KMS-11 (cell line): ENCODE results near the gene LRIF1.

Source experiments
- H2AFZ ChIP-seq: fragments of 200-600 bp; sonication (generic); 2 replicates; pipeline ENCODE4 v1.6.1; 2016; ENCODE audit warnings: antibody characterized with exemption, mixed run types, low read depth
- H3K27ac ChIP-seq: fragments of 200-600 bp; sonication (generic); 2 replicates; pipeline ENCODE4 v1.6.1; 2016; ENCODE audit warnings: mild to moderate bottlenecking, mixed run types
- H3K27me3 ChIP-seq: fragments of 200-600 bp; sonication (generic); 2 replicates; pipeline ENCODE4 v1.6.1; 2017; ENCODE audit warnings: mild to moderate bottlenecking, low read depth, mixed run types, moderate library complexity; ENCODE audit not compliant: insufficient read depth
- H3K36me3 ChIP-seq: fragments of 200-600 bp; sonication (generic); 2 replicates; pipeline ENCODE4 v1.6.1; 2017; ENCODE audit warnings: mild to moderate bottlenecking, mixed run types; ENCODE audit not compliant: insufficient read depth
- H3K4me1 ChIP-seq: fragments of 200-600 bp; sonication (generic); 2 replicates; pipeline ENCODE4 v1.6.1; 2016; ENCODE audit warnings: mild to moderate bottlenecking, low read depth, mixed run types; ENCODE audit not compliant: poor library complexity, severe bottlenecking
- H3K4me2 ChIP-seq: fragments of 200-600 bp; sonication (generic); 2 replicates; pipeline ENCODE4 v1.7.0; 2016; ENCODE audit warnings: mild to moderate bottlenecking, mixed run types
- H3K4me3 ChIP-seq: fragments of 200-600 bp; sonication (generic); IDR thresholded peaks from 2 replicates; pipeline ENCODE4 v1.6.1; 2017; ENCODE audit warnings: low read depth, low read length, mixed read lengths; ENCODE audit not compliant: insufficient read depth
- H3K79me2 ChIP-seq: fragments of 200-600 bp; sonication (generic); 2 replicates; pipeline ENCODE4 v1.6.1; 2016; ENCODE audit warnings: low read depth, mixed run types; ENCODE audit not compliant: insufficient read depth
- H3K9ac ChIP-seq: fragments of 200-600 bp; sonication (generic); 2 replicates; pipeline ENCODE4 v1.6.1; 2016; ENCODE audit warnings: mild to moderate bottlenecking, mixed run types
- H4K20me1 ChIP-seq: fragments of 200-600 bp; sonication (generic); 2 replicates; pipeline ENCODE4 v1.6.1; 2016; ENCODE audit warnings: mild to moderate bottlenecking, mixed run types; ENCODE audit not compliant: insufficient read depth
- TF ChIP-seq, protein P1 (sequence below): fragments of 200-600 bp; sonication (generic); conservative IDR thresholded peaks from 2 replicates; pipeline ENCODE4 v1.6.1; 2017; ENCODE audit warnings: low read depth, mild to moderate bottlenecking, antibody characterized with exemption, low read length, moderate library complexity, mixed read lengths

The LRIF1 gene

DNA sequence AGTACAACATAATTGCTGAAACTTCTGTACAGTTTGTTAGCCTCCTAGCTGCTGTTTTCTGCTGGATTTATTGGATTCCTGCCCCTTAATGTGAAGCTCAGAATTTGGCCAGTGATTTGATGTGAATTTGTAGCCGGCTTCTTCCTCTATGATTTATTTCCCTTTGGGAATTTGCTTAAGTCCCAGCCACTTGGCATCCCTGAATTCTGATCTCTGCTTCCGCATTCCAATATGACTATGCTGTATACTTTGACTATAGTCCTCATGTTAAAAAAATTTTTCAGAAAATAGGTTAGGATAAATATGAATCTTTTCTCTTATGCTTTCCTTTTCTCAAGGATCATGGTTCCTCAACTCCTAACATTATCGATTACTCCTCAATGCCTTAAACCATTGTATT is 12.4 kb upstream of the LRIF1 start:
- no peaks in the 10 kb centered on the region for H3K36me3 ChIP-seq
- H2AFZ ChIP-seq: no peak overlapping the region
- H3K27me3 ChIP-seq: no peaks in the 10 kb centered on the region
- H3K79me2 ChIP-seq: no peaks in the 10 kb centered on the region
- no peak overlapping the region for H3K4me3 ChIP-seq
- no peak overlapping the region for H3K9ac ChIP-seq
- no peak overlapping the region for H3K4me2 ChIP-seq
- H3K4me1 ChIP-seq: no peaks in the 10 kb centered on the region
- no peaks in the 10 kb centered on the region for H4K20me1 ChIP-seq
- TF ChIP-seq, protein P1, sequence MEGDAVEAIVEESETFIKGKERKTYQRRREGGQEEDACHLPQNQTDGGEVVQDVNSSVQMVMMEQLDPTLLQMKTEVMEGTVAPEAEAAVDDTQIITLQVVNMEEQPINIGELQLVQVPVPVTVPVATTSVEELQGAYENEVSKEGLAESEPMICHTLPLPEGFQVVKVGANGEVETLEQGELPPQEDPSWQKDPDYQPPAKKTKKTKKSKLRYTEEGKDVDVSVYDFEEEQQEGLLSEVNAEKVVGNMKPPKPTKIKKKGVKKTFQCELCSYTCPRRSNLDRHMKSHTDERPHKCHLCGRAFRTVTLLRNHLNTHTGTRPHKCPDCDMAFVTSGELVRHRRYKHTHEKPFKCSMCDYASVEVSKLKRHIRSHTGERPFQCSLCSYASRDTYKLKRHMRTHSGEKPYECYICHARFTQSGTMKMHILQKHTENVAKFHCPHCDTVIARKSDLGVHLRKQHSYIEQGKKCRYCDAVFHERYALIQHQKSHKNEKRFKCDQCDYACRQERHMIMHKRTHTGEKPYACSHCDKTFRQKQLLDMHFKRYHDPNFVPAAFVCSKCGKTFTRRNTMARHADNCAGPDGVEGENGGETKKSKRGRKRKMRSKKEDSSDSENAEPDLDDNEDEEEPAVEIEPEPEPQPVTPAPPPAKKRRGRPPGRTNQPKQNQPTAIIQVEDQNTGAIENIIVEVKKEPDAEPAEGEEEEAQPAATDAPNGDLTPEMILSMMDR: no peak
- H3K27ac ChIP-seq: no peak overlapping the region

DNA sequence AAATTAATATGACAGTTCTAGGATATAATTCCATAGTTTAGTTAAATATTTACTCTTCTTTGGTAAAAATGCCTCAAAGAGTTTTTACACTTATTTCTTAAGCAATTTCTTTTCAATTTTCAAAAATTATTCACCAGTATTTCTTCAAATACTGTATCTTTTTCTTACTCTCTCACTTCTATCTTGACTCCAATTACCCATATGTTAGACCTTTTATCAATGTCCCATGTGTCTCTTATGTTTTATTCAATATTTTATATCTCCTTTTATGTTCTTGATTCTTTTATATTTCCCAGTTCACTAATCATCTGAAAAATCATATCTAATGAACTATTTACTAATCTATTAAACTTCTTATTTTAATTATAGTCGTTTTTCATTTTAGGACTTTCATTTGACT is 11.5 kb upstream of the LRIF1 start:
- no peaks in the 10 kb centered on the region for H3K27me3 ChIP-seq
- H3K79me2 ChIP-seq: no peaks in the 10 kb centered on the region
- no peaks in the 10 kb centered on the region for H3K4me1 ChIP-seq
- H3K4me2 ChIP-seq: no peak overlapping the region
- no peak overlapping the region for H3K27ac ChIP-seq
- no peaks in the 10 kb centered on the region for H3K36me3 ChIP-seq
- no peak overlapping the region for H3K4me3 ChIP-seq
- H2AFZ ChIP-seq: no peak overlapping the region
- no peaks in the 10 kb centered on the region for H4K20me1 ChIP-seq
- TF ChIP-seq, protein P1: no peak
- H3K9ac ChIP-seq: no peak overlapping the region

DNA sequence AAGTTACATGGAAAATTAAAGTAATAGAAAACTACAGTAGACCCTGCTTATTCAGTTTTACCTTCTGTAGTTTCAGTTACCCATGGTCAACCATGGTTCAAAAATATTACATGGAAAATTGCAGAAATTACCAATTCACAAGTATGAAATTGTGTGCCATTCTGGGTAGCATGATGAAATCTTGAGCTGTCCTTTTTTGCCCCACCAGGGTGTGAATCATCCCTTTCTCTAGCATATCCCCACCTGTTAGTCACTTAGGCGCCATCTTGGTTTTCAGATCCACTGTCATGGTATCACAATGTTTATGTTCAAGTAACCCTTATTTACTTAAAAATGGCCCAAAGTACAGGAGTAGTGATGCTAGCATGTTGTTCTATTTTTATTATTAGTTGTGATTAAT is 3.5 kb upstream of the LRIF1 start:
- Histone ChIP-seq H3K4me2 (no peak overlapping the region), H4K20me1 (no peaks in the 10 kb centered on the region), H3K9ac (no peak overlapping the region), H3K36me3 (no peaks in the 10 kb centered on the region), H2AFZ (no peak overlapping the region), H3K79me2 (peaks cover 7% of the 10 kb centered on the region; the same call in 1 of the 2 replicates), H3K4me1 (peaks cover under 1% of the 10 kb centered on the region), H3K4me3 (no peak overlapping the region), H3K27me3 (no peaks in the 10 kb centered on the region), H3K27ac (no peak overlapping the region)
- TF ChIP-seq, protein P1: no peak

DNA sequence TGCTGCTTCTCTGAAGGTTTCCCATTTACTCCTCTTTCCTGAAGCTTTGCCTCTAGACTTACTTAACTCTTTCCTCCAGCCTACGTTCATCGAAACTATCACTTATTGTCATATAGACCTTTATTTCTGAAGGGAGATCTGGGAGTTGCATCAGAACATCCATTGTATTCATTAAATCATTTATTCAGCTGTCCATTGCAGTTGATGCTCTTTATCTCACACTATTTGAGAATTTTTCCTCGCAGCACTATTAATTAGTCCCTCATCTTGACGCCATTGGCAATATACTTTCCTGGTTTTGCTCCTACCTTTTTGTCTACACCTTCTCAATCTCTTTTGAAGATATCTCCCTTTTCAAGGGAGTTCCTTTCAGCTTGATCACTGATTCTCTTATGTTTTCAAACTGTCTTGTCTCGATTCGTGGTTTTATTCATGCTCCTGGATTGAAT is 757 bp upstream of the LRIF1 start:
- Histone ChIP-seq H3K27me3 (no peaks in the 10 kb centered on the region), H3K4me2 (peak overlapping the region; percentile 55), H3K9ac (peak overlapping the region; percentile 53; the same call in 1 of the 2 replicates), H3K36me3 (no peaks in the 10 kb centered on the region), H4K20me1 (no peaks in the 10 kb centered on the region), H3K4me3 (no peak overlapping the region), H3K79me2 (peaks cover 31% of the 10 kb centered on the region), H3K27ac (peak overlapping the region; percentile 87), H2AFZ (peak overlapping the region; percentile 66), H3K4me1 (peaks cover 23% of the 10 kb centered on the region)
- TF ChIP-seq, protein P1: no peak
